Esophagus (tissue), 2 donors: ENCODE data around the gene CNTNAP5. TPM values are rescaled to one million over a fixed set of nuclear protein-coding genes. Genes with fewer than 3 reads are reported as not detected.

Source experiments
- H3K27ac ChIP-seq, 2 donors: one replicate each; pipeline ENCODE4 v1.5.1; 2013; ENCODE audit warnings: low read depth in 2 of 2, mild to moderate bottlenecking in 2 of 2, inconsistent platforms in 1 of 2, low read length in 1 of 2, moderate library complexity in 1 of 2
- H3K27me3 ChIP-seq, 2 donors: one replicate each; pipeline ENCODE4 v1.6.1; 2013; ENCODE audit warnings: low read length in 2 of 2, control low read depth in 1 of 2, mild to moderate bottlenecking in 1 of 2; ENCODE audit not compliant: insufficient read depth in 2 of 2, control insufficient read depth in 1 of 2
- H3K36me3 ChIP-seq, 2 donors: one replicate each; pipeline ENCODE4 v1.6.1; 2013; ENCODE audit warnings: low read length in 1 of 2; ENCODE audit not compliant: control insufficient read depth in 2 of 2, insufficient read depth in 2 of 2
- H3K4me1 ChIP-seq, 2 donors: one replicate each; pipeline ENCODE4 v1.6.1; 2013; ENCODE audit warnings: low read length in 1 of 2; ENCODE audit not compliant: control insufficient read depth in 2 of 2, insufficient read depth in 2 of 2
- H3K4me3 ChIP-seq, 2 donors: one replicate each; pipeline ENCODE4 v1.5.1; 2013; ENCODE audit warnings: low read length in 2 of 2, mild to moderate bottlenecking in 2 of 2, low read depth in 1 of 2, moderate library complexity in 1 of 2
- H3K9me3 ChIP-seq, 2 donors: one replicate each; pipeline ENCODE4 v1.6.1; 2013; ENCODE audit warnings: mild to moderate bottlenecking in 2 of 2, low read depth in 1 of 2, low read length in 1 of 2, moderate library complexity in 1 of 2; ENCODE audit not compliant: control insufficient read depth in 2 of 2, insufficient read depth in 1 of 2
- WGBS, 2 donors: extraction: QIAGEN DNeasy Blood & Tissue Kit; methylation state at CpG; one replicate each; pipeline ENCODE4 v1.1.7; 2013; 5-methylcytosine and 5-hydroxymethylcytosine counted together
- polyA plus RNA-seq, 2 donors: library from polyadenylated mRNA; stranded (reverse); fragments of 200-250 nt; gene quantifications; one replicate each; pipeline ENCODE4 v1.2.3, GENCODE V29; 2013
- donor health status: healthy with polysubstance abuse.
- donor health status: Bipolar disorder and iron deficiency.

Gene CNTNAP5
- polyA plus RNA-seq, 2 donors: not detected

GRCh38 chr2:124867247-124867646 is 842.2 kb downstream of the CNTNAP5 start:
- Histone ChIP-seq H3K27ac (no peak overlapping the region), H3K36me3 (no peaks in the 10 kb centered on the region), H3K4me1 (no peaks in the 10 kb centered on the region), H3K9me3 (peaks cover 0 to 5% of the 10 kb centered on the region in 2 donors), H3K4me3 (no peak overlapping the region), H3K27me3 (no peaks in the 10 kb centered on the region)
- WGBS, 2 donors: 85 to 87% methylated on average over 3 of the region's 3 CpGs

- Histone ChIP-seq H3K9me3 (no peaks in the 10 kb centered on the region), H3K36me3 (no peaks in the 10 kb centered on the region), H3K27ac (no peak overlapping the region), H3K4me3 (no peak overlapping the region), H3K27me3 (no peaks in the 10 kb centered on the region), H3K4me1 (no peaks in the 10 kb centered on the region)
- 51 to 59% methylated on average over 1 of the region's 1 CpG for WGBS, 2 donors
These were observed 849.1 kb downstream of the CNTNAP5 start for GRCh38 chr2:124874219-124874618.

- no peak overlapping the region for H3K4me3 ChIP-seq
- H3K36me3 ChIP-seq: no peaks in the 10 kb centered on the region
- no peaks in the 10 kb centered on the region for H3K4me1 ChIP-seq
- H3K9me3 ChIP-seq: no peaks in the 10 kb centered on the region
- no peaks in the 10 kb centered on the region for H3K27me3 ChIP-seq
- 9 to 26% methylated on average over 1 of the region's 1 CpG for whole genome bisulfite sequencing, 2 donors
- H3K27ac ChIP-seq: no peak overlapping the region
These were observed 849.6 kb downstream of the CNTNAP5 start for GRCh38 chr2:124874676-124875075.

- Histone ChIP-seq H3K4me3 (no peak overlapping the region), H3K27me3 (no peaks in the 10 kb centered on the region), H3K9me3 (no peaks in the 10 kb centered on the region), H3K27ac (no peak overlapping the region), H3K36me3 (no peaks in the 10 kb centered on the region), H3K4me1 (no peaks in the 10 kb centered on the region)
- WGBS, 2 donors: 71 to 76% methylated on average over 3 of the region's 3 CpGs
These were observed 850.6 kb downstream of the CNTNAP5 start for GRCh38 chr2:124875627-124876244.

GRCh38 chr2:124877141-124877577 is 852.1 kb downstream of the CNTNAP5 start:
- Histone ChIP-seq H3K36me3 (no peaks in the 10 kb centered on the region), H3K27me3 (no peaks in the 10 kb centered on the region), H3K9me3 (peaks cover 0 to 2% of the 10 kb centered on the region in 2 donors), H3K4me1 (no peaks in the 10 kb centered on the region), H3K4me3 (no peak overlapping the region), H3K27ac (no peak overlapping the region)
- 45 to 55% methylated on average over 4 of the region's 4 CpGs for WGBS, 2 donors

GRCh38 chr2:124879640-124880039 is 854.6 kb downstream of the CNTNAP5 start:
- no peaks in the 10 kb centered on the region for H3K36me3 ChIP-seq
- no peak overlapping the region for H3K27ac ChIP-seq
- H3K27me3 ChIP-seq: no peaks in the 10 kb centered on the region
- H3K9me3 ChIP-seq: peaks cover 0 to 4% of the 10 kb centered on the region in 2 donors
- H3K4me1 ChIP-seq: no peaks in the 10 kb centered on the region
- no peak overlapping the region for H3K4me3 ChIP-seq
- 68 to 72% methylated on average over 4 of the region's 4 CpGs for WGBS, 2 donors

- H3K36me3 ChIP-seq: no peaks in the 10 kb centered on the region
- H3K27me3 ChIP-seq: no peaks in the 10 kb centered on the region
- H3K27ac ChIP-seq: no peak overlapping the region
- peaks cover 0 to 4% of the 10 kb centered on the region in 2 donors for H3K9me3 ChIP-seq
- H3K4me1 ChIP-seq: no peaks in the 10 kb centered on the region
- no peak overlapping the region for H3K4me3 ChIP-seq
- WGBS, 2 donors: 43 to 60% methylated on average over 2 of the region's 2 CpGs
These were observed 855.9 kb downstream of the CNTNAP5 start for GRCh38 chr2:124880995-124881394.

GRCh38 chr2:124882423-124882822 is 857.3 kb downstream of the CNTNAP5 start:
- H3K27me3 ChIP-seq: no peaks in the 10 kb centered on the region
- H3K4me3 ChIP-seq: no peak overlapping the region
- H3K36me3 ChIP-seq: no peaks in the 10 kb centered on the region
- 62 to 70% methylated on average over 3 of the region's 3 CpGs for WGBS, 2 donors
- no peaks in the 10 kb centered on the region for H3K4me1 ChIP-seq
- no peak overlapping the region for H3K27ac ChIP-seq
- H3K9me3 ChIP-seq: peaks cover 0 to 4% of the 10 kb centered on the region in 2 donors

- peaks cover 0 to 4% of the 10 kb centered on the region in 2 donors for H3K9me3 ChIP-seq
- no peaks in the 10 kb centered on the region for H3K4me1 ChIP-seq
- H3K36me3 ChIP-seq: no peaks in the 10 kb centered on the region
- H3K27ac ChIP-seq: no peak overlapping the region
- no peak overlapping the region for H3K4me3 ChIP-seq
- 92 to 93% methylated on average over 5 of the region's 5 CpGs for whole genome bisulfite sequencing, 2 donors
- no peaks in the 10 kb centered on the region for H3K27me3 ChIP-seq
These were observed 858.5 kb downstream of the CNTNAP5 start for GRCh38 chr2:124883595-124883994.

- no peak overlapping the region for H3K4me3 ChIP-seq
- no peaks in the 10 kb centered on the region for H3K36me3 ChIP-seq
- peaks cover 0 to 4% of the 10 kb centered on the region in 2 donors for H3K9me3 ChIP-seq
- no peaks in the 10 kb centered on the region for H3K27me3 ChIP-seq
- H3K4me1 ChIP-seq: no peaks in the 10 kb centered on the region
- H3K27ac ChIP-seq: no peak overlapping the region
- WGBS, 2 donors: 59 to 60% methylated on average over 2 of the region's 2 CpGs
These were observed 859.2 kb downstream of the CNTNAP5 start for GRCh38 chr2:124884315-124884714.
